Stimulated activated CD8-positive, alpha-beta memory T cell treated with anti-CD3 and anti-CD28 coated beads, Interleukin-12 subunit alpha, Interleukin-12 subunit beta, amount 100 ng/mL, for 24 hours (primary cell): Measurements from ENCODE around the gene STAT2.

Experiments
- DNase-seq: peaks from one replicate; pipeline ENCODE4 v3.0.0-alpha.2; 2020; ENCODE audit errors: extremely low read depth

STAT2 gene

GRCh38 chr12:56293795-56294194, 66.1 kb downstream of the STAT2 start:
- no peak for DNase-seq
